ENCODE measurements around the gene FDCSP. TPM values are rescaled to one million over a fixed set of nuclear protein-coding genes. Genes with fewer than 3 reads are reported as not detected.

The FDCSP gene
- total RNA-seq, 1 donor from 2014 or later = 0.72 TPM

Other genes starting within 250 kb of the FDCSP start
- not detected in 3 replicates for gene STATH, start 230.2 kb upstream of the FDCSP start, total RNA-seq
- gene HTN3, start 197.7 kb upstream of the FDCSP start, total RNA-seq = not detected in 3 replicates
- gene HTN1, start 175.7 kb upstream of the FDCSP start, total RNA-seq = not detected in 3 replicates
- gene PRR27, start 71.9 kb upstream of the FDCSP start, total RNA-seq = not detected in 3 replicates
- gene ODAM, start 30.4 kb upstream of the FDCSP start, total RNA-seq = 2.8 to 3.2 TPM (median 3.1 TPM) in 3 replicates
- not detected in 3 replicates for gene CSN3, start 16.5 kb downstream of the FDCSP start, total RNA-seq
- gene CABS1, start 108.9 kb downstream of the FDCSP start, total RNA-seq = 0.69 to 1.2 TPM (median 1.1 TPM) in 3 replicates
- not detected in 3 replicates for gene SMR3A, start 134.6 kb downstream of the FDCSP start, total RNA-seq
- gene SMR3B, start 157.0 kb downstream of the FDCSP start, total RNA-seq = not detected in 3 replicates
- gene OPRPN, start 171.8 kb downstream of the FDCSP start, total RNA-seq = not detected in 3 replicates
- not detected in 3 replicates for gene MUC7, start 246.1 kb downstream of the FDCSP start, total RNA-seq

Measured in mesothelial cell of epicardium (in vitro differentiated cells).